ENCODE results near the gene ADGRL3.

- TF ChIP-seq CTCF (conservative IDR thresholded peaks at IDR 0.05 in 1 of 2, IDR thresholded peaks at IDR 0.05 in 1 of 2; ENCODE audit: low read depth in 1 of 2, low read length in 2 of 2) (no peak), EZH2 (IDR thresholded peaks at IDR 0.05; ENCODE audit: low read length, missing control alignments) (no peak)
These were observed 94.8 kb downstream of the ADGRL3 start for GRCh38 chr4:61294936-61295335.
